H9 (cell line): ENCODE measurements around the gene IGFBP4. TPM values are rescaled to one million over a fixed set of nuclear protein-coding genes. Genes with fewer than 3 reads are reported as not detected.

Experiments
- DNase-seq: peaks from one replicate; pipeline ENCODE4 v3.0.0-alpha.2; 2017
- H2AFZ ChIP-seq: one replicate; pipeline ENCODE4 v1.6.1; 2013; ENCODE audit warnings: mild to moderate bottlenecking, low read length, control low read depth, moderate library complexity
- H2AK5ac ChIP-seq: 2 replicates; pipeline ENCODE4 v1.6.1; 2013; ENCODE audit warnings: low read length, control low read depth, mixed read lengths; ENCODE audit not compliant: insufficient read length
- H2BK120ac ChIP-seq: one replicate; pipeline ENCODE4 v1.6.1; 2013; ENCODE audit warnings: low read depth, mild to moderate bottlenecking, low read length, control low read depth, inconsistent platforms; ENCODE audit not compliant: poor library complexity, severe bottlenecking
- H2BK12ac ChIP-seq: 2 replicates; pipeline ENCODE4 v1.6.1; 2013; ENCODE audit warnings: low read length, control low read depth, mixed read lengths, low read depth; ENCODE audit not compliant: insufficient read length
- H2BK15ac ChIP-seq: 2 replicates; pipeline ENCODE4 v1.6.1; 2013; ENCODE audit warnings: low read depth, low read length, control low read depth
- H2BK20ac ChIP-seq: one replicate; pipeline ENCODE4 v1.6.1; 2013; ENCODE audit warnings: low read depth, mild to moderate bottlenecking, low read length, control low read depth, inconsistent platforms; ENCODE audit not compliant: poor library complexity, severe bottlenecking
- H2BK5ac ChIP-seq: 2 replicates; pipeline ENCODE4 v1.6.1; 2013; ENCODE audit warnings: low read length, control low read depth, mixed read lengths; ENCODE audit not compliant: insufficient read length
- H3K14ac ChIP-seq: 2 replicates; pipeline ENCODE4 v1.6.1; 2013; ENCODE audit warnings: low read length, control low read depth; ENCODE audit not compliant: insufficient read depth
- H3K18ac ChIP-seq: 2 replicates; pipeline ENCODE4 v1.6.1; 2013; ENCODE audit warnings: low read depth, mild to moderate bottlenecking, mixed read lengths, low read length, control low read depth; ENCODE audit not compliant: insufficient read length
- H3K23ac ChIP-seq: 2 replicates; pipeline ENCODE4 v1.6.1; 2013; ENCODE audit warnings: low read length, control low read depth, mixed read lengths, low read depth; ENCODE audit not compliant: insufficient read length
- H3K23me2 ChIP-seq: 2 replicates; pipeline ENCODE4 v1.6.1; 2013; ENCODE audit warnings: low read depth, mild to moderate bottlenecking, mixed read lengths, low read length, control low read depth; ENCODE audit not compliant: insufficient read length, poor library complexity, severe bottlenecking
- H3K27ac ChIP-seq: 2 replicates; pipeline ENCODE4 v1.5.1; 2013; ENCODE audit warnings: low read length, control low read depth, mixed read lengths, low read depth; ENCODE audit not compliant: insufficient read length
- H3K27me3 ChIP-seq: 2 replicates; pipeline ENCODE4 v1.6.1; 2013; ENCODE audit warnings: low read length, control low read depth, inconsistent platforms; ENCODE audit not compliant: insufficient read depth
- H3K4ac ChIP-seq: 2 replicates; pipeline ENCODE4 v1.6.1; 2013; ENCODE audit warnings: low read depth, mild to moderate bottlenecking, control low read depth, inconsistent platforms, low read length, moderate library complexity
- H3K4me1 ChIP-seq: 2 replicates; pipeline ENCODE4 v1.6.1; 2013; ENCODE audit warnings: low read length, control low read depth, inconsistent platforms; ENCODE audit not compliant: insufficient read depth
- H3K4me2 ChIP-seq: 2 replicates; pipeline ENCODE4 v1.6.1; 2013; ENCODE audit warnings: low read length, control low read depth, mixed read lengths; ENCODE audit not compliant: insufficient read length, insufficient read depth
- H3K56ac ChIP-seq: 2 replicates; pipeline ENCODE4 v1.6.1; 2013; ENCODE audit warnings: low read depth, mild to moderate bottlenecking, mixed read lengths, low read length, control low read depth; ENCODE audit not compliant: insufficient read length
- H3K79me1 ChIP-seq: 2 replicates; pipeline ENCODE4 v1.6.1; 2013; ENCODE audit warnings: low read depth, mild to moderate bottlenecking, moderate library complexity, low read length, control low read depth, inconsistent platforms; ENCODE audit not compliant: insufficient read depth, poor library complexity, severe bottlenecking
- H3K79me2 ChIP-seq: 2 replicates; pipeline ENCODE4 v1.6.1; 2013; ENCODE audit warnings: low read length, control low read depth, inconsistent platforms; ENCODE audit not compliant: insufficient read depth
- H3K9ac ChIP-seq: 2 replicates; pipeline ENCODE4 v1.6.1; 2013; ENCODE audit warnings: low read length, control low read depth, mixed read lengths; ENCODE audit not compliant: insufficient read length; ENCODE audit errors: extremely low read depth
- H3K9me3 ChIP-seq: one replicate; pipeline ENCODE4 v1.6.1; 2013; ENCODE audit warnings: low read depth, low read length, inconsistent platforms; ENCODE audit not compliant: control insufficient read depth
- H3T11ph ChIP-seq: one replicate; pipeline ENCODE4 v1.6.1; 2013; ENCODE audit warnings: mild to moderate bottlenecking, low read length, control low read depth, inconsistent platforms
- H4K20me1 ChIP-seq: one replicate; pipeline ENCODE4 v1.6.1; 2013; ENCODE audit not compliant: control insufficient read depth, insufficient read length, insufficient read depth
- H4K5ac ChIP-seq: 2 replicates; pipeline ENCODE4 v1.6.1; 2013; ENCODE audit warnings: low read depth, mild to moderate bottlenecking, mixed read lengths, low read length, control low read depth; ENCODE audit not compliant: insufficient read length
- H4K8ac ChIP-seq: replicated peaks from 2 replicates; pipeline ENCODE4 v1.6.1; 2013; ENCODE audit warnings: low read length, control low read depth, mixed read lengths, low read depth; ENCODE audit not compliant: insufficient read length
- H4K91ac ChIP-seq: 2 replicates; pipeline ENCODE4 v1.6.1; 2013; ENCODE audit warnings: low read depth, mild to moderate bottlenecking, moderate library complexity, mixed read lengths, low read length, control low read depth; ENCODE audit not compliant: insufficient read length
- H3K27ac Mint-ChIP-seq, 3 experiments: 2 replicates in 2 of 3; 3 replicates in 1 of 3; pipeline ENCODE4 v1.8.0; 2020 to 2021; ENCODE audit warnings: mixed read lengths in 3 of 3, mild to moderate bottlenecking in 1 of 3, moderate library complexity in 1 of 3
- H3K27me3 Mint-ChIP-seq: 2 replicates; pipeline ENCODE4 v1.8.0; 2021; ENCODE audit warnings: low read depth, mild to moderate bottlenecking, moderate library complexity, mixed read lengths
- H3K36me3 Mint-ChIP-seq, 3 experiments: 2 replicates in 2 of 3; 3 replicates in 1 of 3; pipeline ENCODE4 v1.8.0; 2020 to 2021; ENCODE audit warnings: low read depth in 3 of 3, mixed read lengths in 3 of 3; ENCODE audit not compliant: insufficient read depth in 1 of 3
- H3K4me1 Mint-ChIP-seq, 2 experiments: 2 replicates each; pipeline ENCODE4 v1.8.0; 2020; ENCODE audit warnings: mixed read lengths in 2 of 2
- H3K4me3 Mint-ChIP-seq, 2 experiments: 2 replicates in 1 of 2; 3 replicates in 1 of 2; pipeline ENCODE4 v1.8.0; 2020 to 2021; ENCODE audit warnings: mild to moderate bottlenecking in 2 of 2, mixed read lengths in 2 of 2, moderate library complexity in 1 of 2
- H3K9me3 Mint-ChIP-seq, 2 experiments: 2 replicates in 1 of 2; 3 replicates in 1 of 2; pipeline ENCODE4 v1.8.0; 2020; ENCODE audit warnings: mild to moderate bottlenecking in 2 of 2, mixed read lengths in 2 of 2, moderate library complexity in 1 of 2
- WGBS: extraction: QIAGEN DNeasy Blood & Tissue Kit; methylation state at CpG from one replicate; pipeline ENCODE4 v1.1.7; 2013; ENCODE audit warnings: missing lambda C conversion rate, low lambda C conversion rate, mixed read lengths; ENCODE audit not compliant: insufficient read length; ENCODE audit errors: extremely low coverage; 5-methylcytosine and 5-hydroxymethylcytosine counted together
- total RNA-seq: library from RNA; stranded (reverse); gene quantifications from 2 replicates; pipeline ENCODE4 v1.2.1, GENCODE V29; 2021
- TF ChIP-seq, protein P1 (sequence below): fragments of 200-600 bp; sonication (generic); conservative IDR thresholded peaks from 3 replicates; pipeline ENCODE4 v1.8.0; 2021; ENCODE audit warnings: antibody characterized with exemption, mild to moderate bottlenecking

IGFBP4 gene
- total RNA-seq, 1 experiment from 2014 or later = 49.9 TPM

DNA sequence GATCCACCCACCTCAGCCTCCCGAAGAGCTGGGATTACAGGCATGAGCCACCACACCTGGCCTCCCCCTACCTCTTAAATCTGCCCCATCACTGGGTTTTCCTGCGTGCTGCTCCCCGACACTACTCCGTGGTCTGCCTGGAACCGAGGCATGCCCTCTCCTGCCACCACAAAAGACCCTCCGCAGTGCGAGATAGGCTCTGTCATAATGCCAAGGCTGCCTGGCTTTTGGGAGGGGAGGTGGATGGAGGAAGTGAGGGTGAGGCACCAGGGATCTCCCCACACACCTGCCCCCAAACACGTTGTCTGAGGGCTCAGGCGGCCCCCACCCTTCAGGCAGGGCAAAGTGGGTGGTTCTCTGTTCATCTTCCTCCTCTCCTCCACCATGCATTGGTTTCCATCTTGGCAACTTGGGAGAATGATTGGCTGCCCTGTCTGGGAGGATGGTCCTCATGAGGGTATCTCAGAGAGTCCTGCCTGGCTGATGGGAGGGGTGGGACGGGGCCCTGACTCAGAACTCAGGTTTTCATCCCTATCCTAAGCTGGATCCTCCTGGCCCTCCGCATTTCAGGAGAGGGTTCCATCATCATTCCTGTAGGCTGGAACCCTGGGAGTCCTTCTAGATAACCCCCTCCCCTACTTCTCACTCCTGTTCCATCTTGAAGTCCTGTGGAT lies 23.2 kb downstream of the IGFBP4 start:
- H3K9me3 Mint-ChIP-seq = peaks cover 3% of the 10 kb centered on the region in 2 experiments; a peak in 1 of 5 replicates

More for the DNA sequence above, 23.2 kb downstream of the IGFBP4 start:
- Mint-ChIP-seq H3K4me1 (peaks cover 42 to 48% of the 10 kb centered on the region in 2 experiments), H3K36me3 (peaks cover 0 to under 1% (median 0%) of the 10 kb centered on the region in 3 experiments; a peak in 1 of 7 replicates), H3K27me3 (peaks cover 3% of the 10 kb centered on the region; the same call in 1 of the 2 replicates), H3K27ac (peak overlapping the region in 1 of 3 experiments; percentile 34; a peak in 2 of 7 replicates), H3K4me3 (peak overlapping the region in 1 of 2 experiments; percentile 28; a peak in 1 of 5 replicates)
- Histone ChIP-seq H2AFZ (no peak overlapping the region), H4K5ac (no peak overlapping the region), H3K27ac (no peak overlapping the region), H4K91ac (no peak overlapping the region), H3K4me2 (no peak overlapping the region), H2BK120ac (no peak overlapping the region), H2BK15ac (no peak overlapping the region), H3K79me2 (no peaks in the 10 kb centered on the region), H3K9me3 (no peaks in the 10 kb centered on the region), H4K20me1 (no peaks in the 10 kb centered on the region), H4K8ac (no peak overlapping the region), H2BK12ac (no peak overlapping the region), H3T11ph (no peak overlapping the region), H3K14ac (no peak overlapping the region), H2AK5ac (no peak overlapping the region), H2BK20ac (no peak overlapping the region), H3K9ac (no peak overlapping the region), H3K79me1 (no peaks in the 10 kb centered on the region), H3K4me1 (peaks cover 2% of the 10 kb centered on the region; the same call in 1 of the 2 replicates), H3K18ac (no peak overlapping the region), H3K27me3 (no peaks in the 10 kb centered on the region), H3K4ac (no peak overlapping the region), H3K23ac (no peak overlapping the region), H3K23me2 (no peaks in the 10 kb centered on the region), H3K56ac (no peak overlapping the region), H2BK5ac (no peak overlapping the region)
- DNase-seq = no peak
- TF ChIP-seq, protein P1, sequence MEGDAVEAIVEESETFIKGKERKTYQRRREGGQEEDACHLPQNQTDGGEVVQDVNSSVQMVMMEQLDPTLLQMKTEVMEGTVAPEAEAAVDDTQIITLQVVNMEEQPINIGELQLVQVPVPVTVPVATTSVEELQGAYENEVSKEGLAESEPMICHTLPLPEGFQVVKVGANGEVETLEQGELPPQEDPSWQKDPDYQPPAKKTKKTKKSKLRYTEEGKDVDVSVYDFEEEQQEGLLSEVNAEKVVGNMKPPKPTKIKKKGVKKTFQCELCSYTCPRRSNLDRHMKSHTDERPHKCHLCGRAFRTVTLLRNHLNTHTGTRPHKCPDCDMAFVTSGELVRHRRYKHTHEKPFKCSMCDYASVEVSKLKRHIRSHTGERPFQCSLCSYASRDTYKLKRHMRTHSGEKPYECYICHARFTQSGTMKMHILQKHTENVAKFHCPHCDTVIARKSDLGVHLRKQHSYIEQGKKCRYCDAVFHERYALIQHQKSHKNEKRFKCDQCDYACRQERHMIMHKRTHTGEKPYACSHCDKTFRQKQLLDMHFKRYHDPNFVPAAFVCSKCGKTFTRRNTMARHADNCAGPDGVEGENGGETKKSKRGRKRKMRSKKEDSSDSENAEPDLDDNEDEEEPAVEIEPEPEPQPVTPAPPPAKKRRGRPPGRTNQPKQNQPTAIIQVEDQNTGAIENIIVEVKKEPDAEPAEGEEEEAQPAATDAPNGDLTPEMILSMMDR = no peak
- no CpG with 5 or more reads among the region's 11 CpGs for WGBS
